Neural cell (in vitro differentiated cells): ENCODE results near the gene DLD. TPM values are rescaled to one million over a fixed set of nuclear protein-coding genes. Genes with fewer than 3 reads are reported as not detected.

Experiments
- polyA plus RNA-seq: library from polyadenylated mRNA; depleted of rRNA; stranded (reverse); fragments of >200 nt; gene quantifications from 2 replicates; pipeline ENCODE4 v1.2.3, GENCODE V29; 2014

DLD gene
- polyA plus RNA-seq, 1 donor from 2014 or later: 214 TPM

Other genes starting within 250 kb of the DLD start
- not detected in 2 replicates for gene SLC26A4, start 230.4 kb upstream of the DLD start, polyA plus RNA-seq
- gene CBLL1, start 147.0 kb upstream of the DLD start, polyA plus RNA-seq: 8.9 and 10.2 TPM in 2 replicates
- gene SLC26A3, start 88.0 kb upstream of the DLD start, polyA plus RNA-seq: not detected in 2 replicates
- 2.5 and 7.6 TPM in 2 replicates for gene LAMB1, start 112.0 kb downstream of the DLD start, polyA plus RNA-seq
- 0.16 TPM in 1 of 2 replicates, not detected in the other for gene LAMB4, start 239.2 kb downstream of the DLD start, polyA plus RNA-seq